Heart left ventricle (tissue), 16 donors: ENCODE measurements around the gene NFE2. TPM values are rescaled to one million over a fixed set of nuclear protein-coding genes. Genes with fewer than 3 reads are reported as not detected.
A peak's percentile ranks its signal among the peaks of the same experiment; 100 is the strongest.

ENCODE experiments used
- ATAC-seq, 4 donors: fragments of 200-7000 bp; cut with Tn5 transposase; one replicate each; pipeline ENCODE4 v1.9.1; 2020 to 2022; ENCODE audit warnings: moderate library complexity in 4 of 4, mild to moderate bottlenecking in 3 of 4, moderate number of reproducible peaks in 1 of 4
- DNase-seq, 5 donors: peaks; one replicate each; pipeline ENCODE4 v3.0.0-alpha.2; 2020
- H3K27ac ChIP-seq, 12 donors: fragments of 200-600 bp; sonication (generic) in 4 of 12; one replicate each; pipeline versions ENCODE4 v1.5.0 to v1.8.0; 2016 to 2022; ENCODE audit warnings: mild to moderate bottlenecking in 2 of 12
- H3K27me3 ChIP-seq, 9 donors: fragments of 200-600 bp; sonication (generic) in 2 of 9; one replicate each; pipeline versions ENCODE4 v1.5.1 to v1.8.0; 2016 to 2022; ENCODE audit warnings: mild to moderate bottlenecking in 3 of 9
- H3K36me3 ChIP-seq, 9 donors: fragments of 200-600 bp; sonication (generic) in 2 of 9; one replicate each; pipeline versions ENCODE4 v1.5.0 to v1.8.0; 2018 to 2022; ENCODE audit warnings: mild to moderate bottlenecking in 2 of 9
- H3K4me1 ChIP-seq, 12 donors: fragments of 200-600 bp; sonication (generic) in 4 of 12; one replicate each; pipeline versions ENCODE4 v1.5.0 to v1.8.0; 2016 to 2022; ENCODE audit warnings: mild to moderate bottlenecking in 3 of 12
- H3K4me3 ChIP-seq, 12 donors: fragments of 200-600 bp; sonication (generic) in 4 of 12; one replicate each; pipeline versions ENCODE4 v1.5.0 to v1.8.0; 2017 to 2022; ENCODE audit warnings: mild to moderate bottlenecking in 9 of 12, moderate library complexity in 4 of 12
- H3K9me3 ChIP-seq, 12 donors: fragments of 200-600 bp; sonication (generic) in 4 of 12; one replicate each; pipeline versions ENCODE4 v1.5.0 to v1.8.0; 2016 to 2022; ENCODE audit warnings: mild to moderate bottlenecking in 1 of 12
- CTCF ChIP-seq, 12 donors: fragments of 200-600 bp; sonication (generic) in 4 of 12; IDR thresholded peaks; one replicate each; pipeline versions ENCODE4 v1.5.0 to v1.8.0; 2018 to 2022; ENCODE audit warnings: antibody characterized with exemption in 12 of 12, mild to moderate bottlenecking in 5 of 12
- POLR2A ChIP-seq, 2 donors: fragments of 450-650 bp; IDR thresholded peaks; one replicate each; pipeline ENCODE4 v1.6.1; 2017; ENCODE audit warnings: antibody characterized with exemption in 2 of 2, mild to moderate bottlenecking in 2 of 2, moderate library complexity in 2 of 2
- WGBS, 4 donors: extraction: QIAGEN DNeasy Blood & Tissue Kit in 2 of 4; methylation state at CpG; one replicate each; pipeline versions ENCODE4 v1.1.5 to v1.1.7; 2013 to 2018; 5-methylcytosine and 5-hydroxymethylcytosine counted together
- intact Hi-C, 10 donors: fragments of 100-400 bp; cut with DNase I; formaldehyde crosslinking; loops; one replicate each; pipeline versions ENCODE4 v1.11.1 to v1.14.2; 2022
- polyA plus RNA-seq, 2 donors: library from polyadenylated mRNA; stranded (reverse); fragments of 200-250 nt; gene quantifications; one replicate each; pipeline ENCODE4 v1.2.3, GENCODE V29; 2013
- total RNA-seq, 9 donors: library from RNA; depleted of rRNA in 2 of 9; stranded (reverse); fragments of >200 nt in 2 of 9; fragmentation: NEBNext Ultra II Directional in 3 of 9; extraction: Animal tissue kit (Norgen Biotek cat#: 25700) in 3 of 9; gene quantifications; one replicate each; pipeline versions ENCODE4 v1.1.0 to v1.2.4, GENCODE V29; 2016 to 2023
- donor health status: ischemic (EF 13 %, LVEDD 7.1; RV severe dilation, severe dysfunction).
- donor health status: healthy with polysubstance abuse.
- donor health status: DM: no; HTN: yes; CAD: no.
- donor health status: DM: no; HTN: no; CAD: no.
- donor health status: ischemic (EF 25% LVEDD 6.9; RV normal size, moderate dysfunction).
- donor health status: ischemic (EF 25% LVEDD 5.7; RV mildly dilated, moderate dysfunction).
- donor health status: healthy.
- donor health status: DM: yes; HTN: yes; CAD: no.
- donor health status: ischemic (EF 35%, LVEDD 5.7; RV mildly dilated, moderate dysfunction).
- donor health status: nonischemic (EF 11% LVEDD 7.7; RV severe dilation, severe dysfunction).
- donor health status: DM: yes; HTN: yes; CAD: no.
- donor health status: PGD.
- donor health status: ischemic (EF 29% LVEDD 5.4; RV normal size, mild dysfunction).
- donor health status: nonischemic (EF 23%, LVEDD 6.1; RV moderate dilation, normal function).

The NFE2 gene
- total and polyA plus RNA-seq, 11 donors = 0.21 to 1.7 (median 0.51) TPM; not detected in 2

GRCh38 chr12:54277823-54278276 is 23.0 kb downstream of the NFE2 start:
- no peaks in the 10 kb centered on the region for H3K27me3 ChIP-seq
- H3K4me3 ChIP-seq = peak overlapping the region in 7 of 12 donors; percentile 61 to 93 (median 80)
- 23 to 41% (median 33%) methylated on average over 2 to 5 of the region's 5 CpGs for WGBS, 4 donors
- DNase-seq (no peak), ATAC-seq (no peak)
- peaks cover 0 to 30% (median 27%) of the 10 kb centered on the region in 9 donors for H3K36me3 ChIP-seq
- intact Hi-C loops = loop anchor here in 2 of 10 donors (2.0 kb wide), 3 partner anchors 17 to 47 kb away; partner anchors contain the start of gene COPZ1 (in 1 of the 2)
- no peak for TF ChIP-seq CTCF (IDR thresholded peaks at IDR 0.05)
- H3K4me1 ChIP-seq = peaks cover 0 to 46% (median 33%) of the 10 kb centered on the region in 12 donors
- no peaks in the 10 kb centered on the region for H3K9me3 ChIP-seq
- peak overlapping the region in 10 of 12 donors; percentile 87 to 99 (median 94) for H3K27ac ChIP-seq

GRCh38 chr12:54276368-54276767 is 24.4 kb downstream of the NFE2 start:
- whole genome bisulfite sequencing, 4 donors = 84 to 93% (median 89%) methylated on average over 3 of the region's 3 CpGs
- TF ChIP-seq CTCF (IDR thresholded peaks at IDR 0.05) (no peak), POLR2A (IDR thresholded peaks at IDR 0.05) (no peak)
- H3K27ac ChIP-seq = no peak overlapping the region
- H3K4me3 ChIP-seq = no peak overlapping the region
- no peak for ATAC-seq
- peaks cover 0 to 31% (median 18%) of the 10 kb centered on the region in 12 donors for H3K4me1 ChIP-seq
- peaks cover 0 to 24% (median 14%) of the 10 kb centered on the region in 9 donors for H3K36me3 ChIP-seq
- intact Hi-C loops = no loop called here
- H3K27me3 ChIP-seq = no peaks in the 10 kb centered on the region
- no peaks in the 10 kb centered on the region for H3K9me3 ChIP-seq
- DNase-seq = no peak

GRCh38 chr12:54273981-54274380 is 26.8 kb downstream of the NFE2 start:
- H3K27ac ChIP-seq = no peak overlapping the region
- peaks cover 0 to 27% (median 17%) of the 10 kb centered on the region in 12 donors for H3K4me1 ChIP-seq
- peak in 2 of 4 donors; percentile 37 to 45 for ATAC-seq
- WGBS, 4 donors = 78 to 83% (median 79%) methylated on average over 2 of the region's 2 CpGs
- no peaks in the 10 kb centered on the region for H3K9me3 ChIP-seq
- H3K27me3 ChIP-seq = no peaks in the 10 kb centered on the region
- H3K4me3 ChIP-seq = no peak overlapping the region
- TF ChIP-seq POLR2A (IDR thresholded peaks at IDR 0.05) (no peak), CTCF (IDR thresholded peaks at IDR 0.05) (no peak)
- intact Hi-C loops = no loop called here
- no peak for DNase-seq
- peaks cover 0 to 21% (median 13%) of the 10 kb centered on the region in 9 donors for H3K36me3 ChIP-seq

- TF ChIP-seq POLR2A (IDR thresholded peaks at IDR 0.05) = no peak
- TF ChIP-seq CTCF (IDR thresholded peaks at IDR 0.05) = no peak
- ATAC-seq = no peak
- Histone ChIP-seq H3K27me3 (no peaks in the 10 kb centered on the region), H3K9me3 (no peaks in the 10 kb centered on the region), H3K27ac (no peak overlapping the region), H3K4me3 (no peak overlapping the region), H3K4me1 (peaks cover 0 to 9% (median under 1%) of the 10 kb centered on the region in 12 donors), H3K36me3 (peaks cover 0 to 21% (median 13%) of the 10 kb centered on the region in 9 donors)
- WGBS, 4 donors = 48 to 67% (median 58%) methylated on average over 1 of the region's 1 CpG
- DNase-seq = no peak
- intact Hi-C loops = no loop called here
Measured at GRCh38 chr12:54272214-54272613, 28.6 kb downstream of the NFE2 start.
